ENCODE results near the gene RGS7. TPM values are rescaled to one million over a fixed set of nuclear protein-coding genes. Genes with fewer than 3 reads are reported as not detected.

The RGS7 gene
- polyA plus RNA-seq, 2 of the 4 experiments (the other 2 are of a cell fraction): 0.08 TPM; not detected in 1

DNA sequence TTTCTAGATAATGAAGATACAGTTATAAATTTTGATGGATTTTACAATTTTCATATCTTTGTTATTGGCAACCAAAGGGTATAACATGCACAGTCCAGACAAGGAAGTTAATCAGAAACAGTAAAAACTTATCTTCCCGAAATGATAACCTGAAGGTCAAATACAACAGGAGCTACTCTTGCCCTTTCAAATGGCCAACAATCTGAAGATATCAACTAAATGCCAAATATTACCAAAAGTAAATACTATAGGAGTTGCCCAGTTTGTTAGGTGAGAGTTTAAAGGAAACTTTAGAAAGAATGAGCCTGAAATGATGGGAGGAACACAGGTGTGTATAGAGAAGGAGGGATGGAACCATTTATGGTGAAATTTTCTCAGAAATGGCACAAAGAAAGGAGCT lies 153.2 kb downstream of the RGS7 start:
- ChIA-PET POLR2A (no interaction called here), CTCF (no interaction called here)
- Histone ChIP-seq H3K4me1 (no peaks in the 10 kb centered on the region), H3K9me3 (no peaks in the 10 kb centered on the region), H3K27ac (no peak overlapping the region), H3K4me2 (no peak overlapping the region), H3K4me3 (no peak overlapping the region)
- no peak for ATAC-seq
- no peak for FAIRE-seq
- WGBS (ENCODE audit: missing lambda C conversion rate): 3% methylated on average over 1 of the region's 1 CpG
- no peak for DNase-seq (ENCODE audit: low read depth in 1 of 2, low spot score in 1 of 2)
- no peak for TF ChIP-seq CHD4 (IDR thresholded peaks at IDR 0.05; ENCODE audit: borderline replicate concordance)

DNA sequence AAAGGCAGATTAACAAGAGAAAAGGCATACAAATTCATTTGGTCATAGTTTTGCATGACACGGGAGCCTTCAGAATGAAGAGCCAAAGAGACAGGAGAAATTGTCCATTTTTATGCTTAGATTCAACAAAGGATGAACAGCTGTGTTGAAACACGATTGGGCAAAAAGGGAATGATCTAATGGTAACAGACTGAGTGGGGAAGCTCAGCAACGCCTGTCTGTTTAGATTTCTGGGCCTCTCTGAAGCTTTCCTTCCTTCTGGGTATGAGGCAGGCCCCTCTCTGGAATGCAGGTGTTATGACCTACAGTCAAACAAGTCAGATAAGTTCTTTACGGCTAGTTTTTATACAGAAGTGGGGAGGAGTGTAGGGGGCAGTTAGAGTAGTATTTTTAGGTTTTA lies 154.6 kb downstream of the RGS7 start:
- POLR2A ChIA-PET: no interaction called here
- Histone ChIP-seq H3K4me1 (no peaks in the 10 kb centered on the region), H3K4me3 (no peak overlapping the region), H3K9me3 (no peaks in the 10 kb centered on the region), H3K27ac (no peak overlapping the region), H3K4me2 (no peak overlapping the region)
- CTCF ChIA-PET: no interaction called here
- no peak for DNase-seq (ENCODE audit: low read depth in 1 of 2, low spot score in 1 of 2)
- WGBS (ENCODE audit: missing lambda C conversion rate): 26% methylated on average over 4 of the region's 4 CpGs
- no peak for ATAC-seq
- FAIRE-seq: no peak
- TF ChIP-seq RCOR1 (IDR thresholded peaks at IDR 0.05; ENCODE audit: low read depth, low read length): no peak
- TF ChIP-seq PHF8 (IDR thresholded peaks at IDR 0.05; ENCODE audit: borderline replicate concordance, low read depth): no peak
- TF ChIP-seq RNF2 (IDR thresholded peaks at IDR 0.05; ENCODE audit: borderline replicate concordance, low read depth): no peak
- TF ChIP-seq HOXB13 (CRISPR knock-in tag; IDR thresholded peaks at IDR 0.05; ENCODE audit: low read depth): no peak
- TF ChIP-seq RFX5 (IDR thresholded peaks at IDR 0.05): no peak
- TF ChIP-seq NFE2L2 (conservative IDR thresholded peaks at IDR 0.05; ENCODE audit: low read length): no peak
- no peak for TF ChIP-seq KDM1A (IDR thresholded peaks at IDR 0.05; ENCODE audit: low read depth)

DNA sequence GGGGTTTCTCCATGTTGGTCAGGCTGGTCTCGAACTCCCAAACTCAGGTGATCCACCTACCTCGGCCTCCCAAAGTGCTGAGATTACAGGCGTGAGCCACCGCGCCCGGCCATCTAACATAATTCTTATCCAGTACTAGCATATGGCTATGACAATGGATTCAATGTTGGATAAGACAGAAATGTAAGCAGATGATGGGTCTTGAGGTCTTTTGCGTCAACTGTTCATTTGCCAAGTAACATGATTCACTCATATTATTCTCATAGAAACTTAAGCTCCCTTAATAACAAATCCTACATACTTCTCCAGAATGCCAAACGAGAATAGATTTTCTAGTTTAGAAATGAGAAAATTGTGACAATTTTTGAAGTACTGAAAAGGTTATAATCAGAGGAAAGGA lies 170.3 kb downstream of the RGS7 start:
- POLR2A ChIA-PET: no interaction called here
- WGBS (ENCODE audit: missing lambda C conversion rate): 33% methylated on average over 8 of the region's 8 CpGs

DNA sequence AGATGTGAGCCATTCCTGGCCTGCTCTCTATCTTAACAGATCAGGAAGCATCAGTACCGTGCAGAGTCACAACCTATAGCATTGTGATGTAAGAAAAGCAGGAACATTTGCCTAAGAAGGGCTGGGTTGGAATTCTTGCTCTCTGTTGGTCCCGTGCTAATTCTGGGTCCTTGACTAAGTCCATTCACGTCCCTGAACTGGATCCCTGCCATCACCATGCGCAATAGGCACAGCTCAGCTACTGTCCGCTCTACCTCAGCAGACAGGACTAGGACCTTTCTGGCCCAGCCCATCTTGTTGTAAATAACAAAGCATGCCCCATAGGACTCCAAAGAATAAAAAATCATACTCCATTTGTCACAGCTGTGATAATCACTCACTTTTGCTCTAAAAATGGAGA lies 175.0 kb downstream of the RGS7 start:
- H3K4me1 ChIP-seq: no peaks in the 10 kb centered on the region
- no peak overlapping the region for H3K4me3 ChIP-seq
- H3K9me3 ChIP-seq: no peaks in the 10 kb centered on the region
- CTCF ChIA-PET: interaction anchor here (0.5 kb wide), 1 partner anchor 183 kb away, joined by 4 read pairs; no protein-coding TSS in a partner anchor
- no peak overlapping the region for H3K4me2 ChIP-seq
- no peak for DNase-seq (ENCODE audit: low read depth in 1 of 2, low spot score in 1 of 2)
- POLR2A ChIA-PET: no interaction called here
- no peak for ATAC-seq
- H3K27ac ChIP-seq: no peak overlapping the region
- 49% methylated on average over 5 of the region's 5 CpGs for WGBS (ENCODE audit: missing lambda C conversion rate)
- TF ChIP-seq CBX2 (IDR thresholded peaks at IDR 0.05; ENCODE audit: borderline replicate concordance, low read depth): no peak
- no peak for FAIRE-seq

More for the DNA sequence above, 170.3 kb downstream of the RGS7 start:
- no peak overlapping the region for H3K4me3 ChIP-seq
- CTCF ChIA-PET: no interaction called here
- TF ChIP-seq POLR2AphosphoS2 (conservative IDR thresholded peaks at IDR 0.05; ENCODE audit: low read length) (no peak), MYC (IDR thresholded peaks at IDR 0.05; ENCODE audit: borderline replicate concordance, low read length) (no peak)
- TF ChIP-seq, protein P1, sequence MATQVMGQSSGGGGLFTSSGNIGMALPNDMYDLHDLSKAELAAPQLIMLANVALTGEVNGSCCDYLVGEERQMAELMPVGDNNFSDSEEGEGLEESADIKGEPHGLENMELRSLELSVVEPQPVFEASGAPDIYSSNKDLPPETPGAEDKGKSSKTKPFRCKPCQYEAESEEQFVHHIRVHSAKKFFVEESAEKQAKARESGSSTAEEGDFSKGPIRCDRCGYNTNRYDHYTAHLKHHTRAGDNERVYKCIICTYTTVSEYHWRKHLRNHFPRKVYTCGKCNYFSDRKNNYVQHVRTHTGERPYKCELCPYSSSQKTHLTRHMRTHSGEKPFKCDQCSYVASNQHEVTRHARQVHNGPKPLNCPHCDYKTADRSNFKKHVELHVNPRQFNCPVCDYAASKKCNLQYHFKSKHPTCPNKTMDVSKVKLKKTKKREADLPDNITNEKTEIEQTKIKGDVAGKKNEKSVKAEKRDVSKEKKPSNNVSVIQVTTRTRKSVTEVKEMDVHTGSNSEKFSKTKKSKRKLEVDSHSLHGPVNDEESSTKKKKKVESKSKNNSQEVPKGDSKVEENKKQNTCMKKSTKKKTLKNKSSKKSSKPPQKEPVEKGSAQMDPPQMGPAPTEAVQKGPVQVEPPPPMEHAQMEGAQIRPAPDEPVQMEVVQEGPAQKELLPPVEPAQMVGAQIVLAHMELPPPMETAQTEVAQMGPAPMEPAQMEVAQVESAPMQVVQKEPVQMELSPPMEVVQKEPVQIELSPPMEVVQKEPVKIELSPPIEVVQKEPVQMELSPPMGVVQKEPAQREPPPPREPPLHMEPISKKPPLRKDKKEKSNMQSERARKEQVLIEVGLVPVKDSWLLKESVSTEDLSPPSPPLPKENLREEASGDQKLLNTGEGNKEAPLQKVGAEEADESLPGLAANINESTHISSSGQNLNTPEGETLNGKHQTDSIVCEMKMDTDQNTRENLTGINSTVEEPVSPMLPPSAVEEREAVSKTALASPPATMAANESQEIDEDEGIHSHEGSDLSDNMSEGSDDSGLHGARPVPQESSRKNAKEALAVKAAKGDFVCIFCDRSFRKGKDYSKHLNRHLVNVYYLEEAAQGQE (IDR thresholded peaks at IDR 0.05): no peak
- H3K4me1 ChIP-seq: no peaks in the 10 kb centered on the region
- no peak for ATAC-seq
- FAIRE-seq: no peak
- no peak overlapping the region for H3K4me2 ChIP-seq
- DNase-seq (ENCODE audit: low read depth in 1 of 2, low spot score in 1 of 2): no peak
- H3K9me3 ChIP-seq: no peaks in the 10 kb centered on the region
- no peak overlapping the region for H3K27ac ChIP-seq

DNA sequence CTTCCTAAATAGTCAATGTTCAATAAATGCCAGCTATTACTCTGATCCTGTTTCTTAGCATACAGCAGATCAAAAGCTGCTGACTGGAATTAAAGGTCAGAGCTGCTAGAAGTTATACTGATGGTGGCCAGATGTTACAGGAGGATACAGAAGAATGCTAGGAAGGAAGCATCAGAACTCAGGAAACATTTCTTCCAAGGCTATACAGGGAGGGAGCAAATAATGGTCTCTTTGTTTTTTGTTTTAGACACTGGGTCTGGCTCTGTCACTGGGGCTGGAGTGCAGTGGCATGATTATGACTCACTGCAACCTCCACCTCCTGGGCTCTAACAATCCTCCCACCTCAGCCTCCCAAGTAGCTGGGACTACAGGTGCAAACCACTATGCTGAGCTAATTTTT lies 175.5 kb downstream of the RGS7 start:
- ChIA-PET CTCF (no interaction called here), POLR2A (no interaction called here)
- TF ChIP-seq, protein P2, sequence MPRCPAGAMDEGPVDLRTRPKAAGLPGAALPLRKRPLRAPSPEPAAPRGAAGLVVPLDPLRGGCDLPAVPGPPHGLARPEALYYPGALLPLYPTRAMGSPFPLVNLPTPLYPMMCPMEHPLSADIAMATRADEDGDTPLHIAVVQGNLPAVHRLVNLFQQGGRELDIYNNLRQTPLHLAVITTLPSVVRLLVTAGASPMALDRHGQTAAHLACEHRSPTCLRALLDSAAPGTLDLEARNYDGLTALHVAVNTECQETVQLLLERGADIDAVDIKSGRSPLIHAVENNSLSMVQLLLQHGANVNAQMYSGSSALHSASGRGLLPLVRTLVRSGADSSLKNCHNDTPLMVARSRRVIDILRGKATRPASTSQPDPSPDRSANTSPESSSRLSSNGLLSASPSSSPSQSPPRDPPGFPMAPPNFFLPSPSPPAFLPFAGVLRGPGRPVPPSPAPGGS (IDR thresholded peaks at IDR 0.05): no peak
- TF ChIP-seq BHLHE40 (IDR thresholded peaks at IDR 0.05; ENCODE audit: low read depth, low read length) (no peak), NFE2L2 (conservative IDR thresholded peaks at IDR 0.05; ENCODE audit: low read length) (no peak), KDM5A (IDR thresholded peaks at IDR 0.05) (no peak), CBX8 (IDR thresholded peaks at IDR 0.05) (no peak), ESRRA (IDR thresholded peaks at IDR 0.05; ENCODE audit: borderline replicate concordance, low read length) (no peak), NPAS2 (CRISPR knock-in tag; IDR thresholded peaks at IDR 0.05; ENCODE audit: borderline replicate concordance) (no peak), CHD2 (IDR thresholded peaks at IDR 0.05; ENCODE audit: low read length, partially characterized antibody) (no peak), NR3C1 (IDR thresholded peaks at IDR 0.05) (no peak), EHMT2 (IDR thresholded peaks at IDR 0.05; ENCODE audit: low read depth) (no peak), SMC3 (IDR thresholded peaks at IDR 0.05) (no peak), EHF (CRISPR knock-in tag; IDR thresholded peaks at IDR 0.05) (no peak), MAFK (IDR thresholded peaks at IDR 0.05; ENCODE audit: partially characterized antibody) (no peak)
- TF ChIP-seq, protein P3, sequence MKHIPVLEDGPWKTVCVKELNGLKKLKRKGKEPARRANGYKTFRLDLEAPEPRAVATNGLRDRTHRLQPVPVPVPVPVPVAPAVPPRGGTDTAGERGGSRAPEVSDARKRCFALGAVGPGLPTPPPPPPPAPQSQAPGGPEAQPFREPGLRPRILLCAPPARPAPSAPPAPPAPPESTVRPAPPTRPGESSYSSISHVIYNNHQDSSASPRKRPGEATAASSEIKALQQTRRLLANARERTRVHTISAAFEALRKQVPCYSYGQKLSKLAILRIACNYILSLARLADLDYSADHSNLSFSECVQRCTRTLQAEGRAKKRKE (CRISPR knock-in tag; IDR thresholded peaks at IDR 0.05; ENCODE audit: low read depth): no peak
- Histone ChIP-seq H3K4me3 (no peak overlapping the region), H3K4me1 (no peaks in the 10 kb centered on the region), H3K4me2 (no peak overlapping the region), H3K27ac (no peak overlapping the region), H3K9me3 (no peaks in the 10 kb centered on the region)
- no peak for ATAC-seq
- DNase-seq (ENCODE audit: low read depth in 1 of 2, low spot score in 1 of 2): no peak
- no peak for FAIRE-seq
